Loucy (cell line): ENCODE results near the gene DAGLA.

Experiments used
- H2AFZ ChIP-seq: fragments of 200-600 bp; sonication (generic); 2 replicates; pipeline ENCODE4 v1.6.0; 2016; ENCODE audit warnings: antibody characterized with exemption, mild to moderate bottlenecking, low read length, moderate library complexity
- H3F3A ChIP-seq: fragments of 200-600 bp; 2 replicates; pipeline ENCODE4 v1.6.0; 2016; ENCODE audit warnings: antibody characterized with exemption, low read depth, mild to moderate bottlenecking
- H3K27me3 ChIP-seq: fragments of 200-600 bp; sonication (generic); 2 replicates; pipeline ENCODE4 v1.6.1; 2014; ENCODE audit warnings: low read length, mild to moderate bottlenecking; ENCODE audit not compliant: insufficient read depth, poor library complexity, severe bottlenecking
- H3K36me3 ChIP-seq: fragments of 200-600 bp; sonication (generic); 2 replicates; pipeline ENCODE4 v1.6.1; 2016; ENCODE audit warnings: low read length; ENCODE audit not compliant: insufficient read depth
- H3K4me1 ChIP-seq: fragments of 200-600 bp; sonication (generic); 2 replicates; pipeline ENCODE4 v1.5.1; 2014; ENCODE audit warnings: low read length, mild to moderate bottlenecking; ENCODE audit not compliant: insufficient read depth, poor library complexity, severe bottlenecking
- H3K4me2 ChIP-seq: fragments of 200-600 bp; sonication (generic); 2 replicates; pipeline ENCODE4 v1.6.0; 2014; ENCODE audit warnings: antibody characterized with exemption, low read length, low read depth, mild to moderate bottlenecking; ENCODE audit not compliant: poor library complexity, severe bottlenecking
- H3K4me3 ChIP-seq: fragments of 200-600 bp; sonication (generic); 2 replicates; pipeline ENCODE4 v1.5.1; 2014; ENCODE audit warnings: low read length, mild to moderate bottlenecking, mixed read lengths; ENCODE audit not compliant: poor library complexity, severe bottlenecking
- H3K79me2 ChIP-seq: fragments of 200-600 bp; sonication (generic); 2 replicates; pipeline ENCODE4 v1.6.1; 2014; ENCODE audit warnings: low read length; ENCODE audit not compliant: insufficient read depth
- H3K9ac ChIP-seq: fragments of 200-600 bp; sonication (generic); 2 replicates; pipeline ENCODE4 v1.6.0; 2014; ENCODE audit warnings: mild to moderate bottlenecking, low read depth, low read length, moderate library complexity; ENCODE audit not compliant: poor library complexity, severe bottlenecking
- H3K9me2 ChIP-seq: fragments of 200-600 bp; sonication (generic); replicated peaks from 2 replicates; pipeline ENCODE4 v1.6.1; 2016; ENCODE audit warnings: low read depth, low read length, mixed read lengths
- H3K9me3 ChIP-seq: fragments of 200-600 bp; sonication (generic); 2 replicates; pipeline ENCODE4 v1.6.1; 2014; ENCODE audit warnings: mild to moderate bottlenecking, antibody characterized with exemption, low read length, low read depth; ENCODE audit not compliant: insufficient read depth
- H4K20me1 ChIP-seq: fragments of 200-600 bp; sonication (generic); 2 replicates; pipeline ENCODE4 v1.6.0; 2014; ENCODE audit warnings: antibody characterized with exemption, low read length, mild to moderate bottlenecking; ENCODE audit not compliant: insufficient read depth, poor library complexity, severe bottlenecking
- CTCF ChIP-seq: fragments of 200-600 bp; sonication (generic); conservative IDR thresholded peaks from 2 replicates; pipeline ENCODE4 v1.5.1; 2014; ENCODE audit warnings: mild to moderate bottlenecking, antibody characterized with exemption, low read length
- EZH2phosphoT487 ChIP-seq: fragments of 200-600 bp; IDR thresholded peaks from 2 replicates; pipeline ENCODE4 v1.6.1; 2018; ENCODE audit warnings: antibody characterized with exemption, mild to moderate bottlenecking, moderate library complexity, borderline replicate concordance

DAGLA gene

GRCh38 chr11:61737131-61737530 lies 56.9 kb downstream of the DAGLA start:
- Histone ChIP-seq H3F3A (no peaks in the 10 kb centered on the region), H3K9me3 (no peaks in the 10 kb centered on the region), H3K36me3 (no peaks in the 10 kb centered on the region), H3K4me1 (no peaks in the 10 kb centered on the region), H3K4me2 (no peak overlapping the region), H3K4me3 (no peak overlapping the region), H3K27me3 (no peaks in the 10 kb centered on the region), H2AFZ (no peak overlapping the region), H4K20me1 (no peaks in the 10 kb centered on the region), H3K79me2 (no peaks in the 10 kb centered on the region), H3K9me2 (no peaks in the 10 kb centered on the region), H3K9ac (no peak overlapping the region)
- no peak for TF ChIP-seq EZH2phosphoT487
- TF ChIP-seq CTCF: peak; percentile 23; the same call in 1 of the 2 replicates

DNA sequence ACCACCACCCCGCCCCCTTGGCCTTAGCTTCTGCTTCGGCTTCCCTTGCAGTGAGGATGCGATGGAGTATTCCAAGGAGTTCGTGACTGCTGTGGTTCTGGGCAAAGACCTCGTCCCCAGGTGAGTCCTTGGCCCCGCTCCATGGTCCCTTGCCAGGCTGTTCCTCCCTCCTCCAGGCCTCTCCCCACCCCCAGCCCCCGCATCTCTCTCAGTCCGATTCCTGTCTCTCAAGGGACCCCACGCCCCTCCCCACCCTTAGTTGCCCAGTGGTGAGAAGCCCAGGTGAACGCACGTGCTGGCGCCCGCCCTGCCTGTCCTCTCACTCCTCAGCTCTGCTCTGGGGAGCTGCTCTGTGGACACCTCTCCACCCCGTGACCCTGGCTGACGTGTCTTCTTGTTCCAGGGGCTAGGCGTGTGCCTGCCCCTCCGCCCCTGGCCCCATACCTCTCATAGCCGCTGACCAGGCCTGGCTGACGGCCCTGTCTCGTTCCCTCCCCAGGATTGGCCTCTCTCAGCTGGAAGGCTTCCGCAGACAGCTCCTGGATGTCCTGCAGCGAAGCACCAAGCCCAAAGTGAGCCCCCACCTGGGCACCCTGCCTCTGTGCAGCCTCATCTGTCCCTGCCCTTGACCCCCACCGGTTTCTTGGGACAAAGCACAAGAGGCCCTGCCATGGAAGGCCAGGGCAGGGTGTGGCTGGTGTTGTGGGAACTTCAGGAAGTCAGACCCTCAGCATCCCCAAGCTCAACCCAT lies 57.6 kb downstream of the DAGLA start:
- no peaks in the 10 kb centered on the region for H3F3A ChIP-seq
- no peak overlapping the region for H3K4me3 ChIP-seq
- H3K9me2 ChIP-seq: no peaks in the 10 kb centered on the region
- no peak overlapping the region for H3K4me2 ChIP-seq
- no peak overlapping the region for H2AFZ ChIP-seq
- no peaks in the 10 kb centered on the region for H3K9me3 ChIP-seq
- TF ChIP-seq CTCF: no peak
- no peak for TF ChIP-seq EZH2phosphoT487
- no peaks in the 10 kb centered on the region for H3K79me2 ChIP-seq
- H3K36me3 ChIP-seq: no peaks in the 10 kb centered on the region
- H3K4me1 ChIP-seq: no peaks in the 10 kb centered on the region
- no peaks in the 10 kb centered on the region for H4K20me1 ChIP-seq
- no peak overlapping the region for H3K9ac ChIP-seq
- H3K27me3 ChIP-seq: no peaks in the 10 kb centered on the region

DNA sequence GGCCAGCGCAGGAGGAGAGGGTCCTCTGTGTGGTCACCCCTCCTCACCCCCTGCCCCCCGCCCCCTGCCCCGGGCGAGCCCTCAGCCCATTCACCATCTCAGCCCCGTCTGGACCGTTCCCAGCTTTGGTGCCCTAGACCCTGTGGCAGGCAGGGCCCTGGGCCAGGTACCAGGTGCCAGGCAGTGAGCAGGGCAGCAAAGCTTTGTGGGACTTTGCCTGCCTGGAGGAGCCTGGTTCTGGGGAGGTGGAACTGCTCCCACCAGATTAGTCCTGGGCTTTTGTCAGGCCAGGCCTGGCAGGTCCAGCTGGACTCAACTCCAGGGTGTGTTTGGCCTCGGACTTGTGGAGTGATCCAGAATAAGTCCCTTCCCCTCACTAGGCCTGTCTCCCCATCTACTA lies 58.6 kb downstream of the DAGLA start:
- Histone ChIP-seq H2AFZ (no peak overlapping the region), H3K4me2 (no peak overlapping the region), H3K36me3 (no peaks in the 10 kb centered on the region), H3K9ac (no peak overlapping the region), H3K79me2 (no peaks in the 10 kb centered on the region), H3K9me3 (no peaks in the 10 kb centered on the region), H4K20me1 (no peaks in the 10 kb centered on the region), H3K27me3 (no peaks in the 10 kb centered on the region), H3K4me1 (no peaks in the 10 kb centered on the region), H3F3A (no peaks in the 10 kb centered on the region), H3K4me3 (no peak overlapping the region), H3K9me2 (no peaks in the 10 kb centered on the region)
- TF ChIP-seq EZH2phosphoT487: no peak
- no peak for TF ChIP-seq CTCF
